ENCODE data around the gene DLGAP1.
"Not testable (repeated sequence)": the region's sequence is repeated elsewhere in the genome, so short reads cannot be mapped to it uniquely, and the experiment has no call there.

Gene DLGAP1

GRCh38 chr18:4311136-4311535, 144.0 kb downstream of the DLGAP1 start:
- TF ChIP-seq CTCF (IDR thresholded peaks at IDR 0.05; ENCODE audit: extremely low read depth, insufficient read depth, missing control alignments) = no peak
- in situ Hi-C loops (cut with MboI; ENCODE audit: low pct_unique_long_range_greater_than_20kb, low sequenced_read_pairs, unreplicated experiment) = no loop called here
- DNase-seq (ENCODE audit: low spot score) = no peak

GRCh38 chr18:4309227-4309626, 145.9 kb downstream of the DLGAP1 start:
- in situ Hi-C loops (cut with MboI; ENCODE audit: low pct_unique_long_range_greater_than_20kb, low sequenced_read_pairs, unreplicated experiment) = no loop called here
- no peak for DNase-seq (ENCODE audit: low spot score)
- TF ChIP-seq CTCF (IDR thresholded peaks at IDR 0.05; ENCODE audit: extremely low read depth, insufficient read depth, missing control alignments) = no peak

GRCh38 chr18:4308576-4308975, 146.5 kb downstream of the DLGAP1 start:
- no peak for DNase-seq (ENCODE audit: low spot score)
- no peak for TF ChIP-seq CTCF (IDR thresholded peaks at IDR 0.05; ENCODE audit: extremely low read depth, insufficient read depth, missing control alignments)
- in situ Hi-C loops (cut with MboI; ENCODE audit: low pct_unique_long_range_greater_than_20kb, low sequenced_read_pairs, unreplicated experiment) = no loop called here

GRCh38 chr18:4299395-4299794, 155.7 kb downstream of the DLGAP1 start:
- in situ Hi-C loops (cut with MboI; ENCODE audit: low pct_unique_long_range_greater_than_20kb, low sequenced_read_pairs, unreplicated experiment) = no loop called here
- no peak for TF ChIP-seq CTCF (IDR thresholded peaks at IDR 0.05; ENCODE audit: extremely low read depth, insufficient read depth, missing control alignments)
- no peak for DNase-seq (ENCODE audit: low spot score)

- no peak for TF ChIP-seq CTCF (IDR thresholded peaks at IDR 0.05; ENCODE audit: extremely low read depth, insufficient read depth, missing control alignments)
- DNase-seq (ENCODE audit: low spot score) = peak; percentile 15
- in situ Hi-C loops (cut with MboI; ENCODE audit: low pct_unique_long_range_greater_than_20kb, low sequenced_read_pairs, unreplicated experiment) = no loop called here
Observed at GRCh38 chr18:4293337-4293736, 161.8 kb downstream of the DLGAP1 start.

- no peak for DNase-seq (ENCODE audit: low spot score)
- in situ Hi-C loops (cut with MboI; ENCODE audit: low pct_unique_long_range_greater_than_20kb, low sequenced_read_pairs, unreplicated experiment) = no loop called here
- TF ChIP-seq CTCF (IDR thresholded peaks at IDR 0.05; ENCODE audit: extremely low read depth, insufficient read depth, missing control alignments) = no peak
Observed at GRCh38 chr18:4292696-4293095, 162.4 kb downstream of the DLGAP1 start.

- in situ Hi-C loops (cut with MboI; ENCODE audit: low pct_unique_long_range_greater_than_20kb, low sequenced_read_pairs, unreplicated experiment) = not testable (repeated sequence)
Observed at GRCh38 chr18:4287340-4287739, 167.8 kb downstream of the DLGAP1 start.

More at GRCh38 chr18:4287340-4287739, 167.8 kb downstream of the DLGAP1 start:
- DNase-seq (ENCODE audit: low spot score) = not testable (repeated sequence)

All from GM13977 (cell line).